Muscle layer of colon (tissue), 2 donors: ENCODE measurements around the gene STOM.

ENCODE experiments used
- H3K27ac ChIP-seq: one replicate; pipeline ENCODE4 v1.7.0; 2013; ENCODE audit warnings: low read depth, mild to moderate bottlenecking, low read length, moderate library complexity
- H3K27me3 ChIP-seq, 2 donors: one replicate each; pipeline ENCODE4 v1.7.0; 2013; ENCODE audit warnings: low read length in 2 of 2, mild to moderate bottlenecking in 2 of 2; ENCODE audit not compliant: insufficient read depth in 2 of 2, control insufficient read depth in 1 of 2
- H3K36me3 ChIP-seq: one replicate; pipeline ENCODE4 v1.7.0; 2013; ENCODE audit warnings: mild to moderate bottlenecking, low read length; ENCODE audit not compliant: insufficient read depth
- H3K4me1 ChIP-seq: one replicate; pipeline ENCODE4 v1.7.0; 2013; ENCODE audit warnings: mild to moderate bottlenecking, low read length; ENCODE audit not compliant: insufficient read depth
- H3K4me3 ChIP-seq, 2 donors: one replicate each; pipeline ENCODE4 v1.7.0; 2013; ENCODE audit warnings: low read length in 2 of 2, low read depth in 1 of 2, mild to moderate bottlenecking in 1 of 2, moderate library complexity in 1 of 2
- H3K9ac ChIP-seq: one replicate; pipeline ENCODE4 v1.7.0; 2013; ENCODE audit warnings: low read length
- H3K9me3 ChIP-seq: one replicate; pipeline ENCODE4 v1.7.0; 2013; ENCODE audit warnings: mild to moderate bottlenecking, low read length
- donor health status: abdominal sarcoma.
- donor health status: Adenocarcinoma of cecum.

STOM gene

GRCh38 chr9:121368138-121368522 lies 1.9 kb downstream of the STOM start:
- Histone ChIP-seq H3K9ac (peak overlapping the region; percentile 99), H3K9me3 (no peaks in the 10 kb centered on the region), H3K27me3 (no peaks in the 10 kb centered on the region), H3K36me3 (peaks cover 5% of the 10 kb centered on the region), H3K27ac (peak overlapping the region; percentile 87), H3K4me1 (peaks cover 81% of the 10 kb centered on the region), H3K4me3 (peak overlapping the region; percentile 41 to 93)

GRCh38 chr9:121367306-121368137 lies 2.5 kb downstream of the STOM start:
- Histone ChIP-seq H3K36me3 (peaks cover 5% of the 10 kb centered on the region), H3K4me3 (peak overlapping the region; percentile 41 to 93), H3K9ac (peak overlapping the region; percentile 99), H3K9me3 (no peaks in the 10 kb centered on the region), H3K27me3 (no peaks in the 10 kb centered on the region), H3K4me1 (peaks cover 81% of the 10 kb centered on the region), H3K27ac (peak overlapping the region; percentile 87)

GRCh38 chr9:121366611-121367192 lies 3.3 kb downstream of the STOM start:
- no peak overlapping the region for H3K9ac ChIP-seq
- H3K4me1 ChIP-seq = peaks cover 81% of the 10 kb centered on the region
- H3K27me3 ChIP-seq = no peaks in the 10 kb centered on the region
- H3K9me3 ChIP-seq = no peaks in the 10 kb centered on the region
- H3K4me3 ChIP-seq = no peak overlapping the region
- H3K27ac ChIP-seq = peak overlapping the region; percentile 87
- peaks cover 5% of the 10 kb centered on the region for H3K36me3 ChIP-seq

GRCh38 chr9:121365564-121365963 lies 4.5 kb downstream of the STOM start:
- H3K9ac ChIP-seq = no peak overlapping the region
- H3K9me3 ChIP-seq = no peaks in the 10 kb centered on the region
- H3K27ac ChIP-seq = peak overlapping the region; percentile 87
- no peak overlapping the region for H3K4me3 ChIP-seq
- no peaks in the 10 kb centered on the region for H3K27me3 ChIP-seq
- H3K36me3 ChIP-seq = peaks cover 5% of the 10 kb centered on the region
- peaks cover 82% of the 10 kb centered on the region for H3K4me1 ChIP-seq

GRCh38 chr9:121364886-121365285 lies 5.2 kb downstream of the STOM start:
- H3K9ac ChIP-seq = peak overlapping the region; percentile 36
- H3K4me3 ChIP-seq = peak overlapping the region in 1 of 2 donors; percentile 5
- no peaks in the 10 kb centered on the region for H3K27me3 ChIP-seq
- peaks cover 83% of the 10 kb centered on the region for H3K4me1 ChIP-seq
- H3K27ac ChIP-seq = peak overlapping the region; percentile 87
- peaks cover 5% of the 10 kb centered on the region for H3K36me3 ChIP-seq
- no peaks in the 10 kb centered on the region for H3K9me3 ChIP-seq

- no peak overlapping the region for H3K4me3 ChIP-seq
- peak overlapping the region; percentile 36 for H3K9ac ChIP-seq
- peaks cover 90% of the 10 kb centered on the region for H3K4me1 ChIP-seq
Measured at GRCh38 chr9:121364077-121364476, 6.0 kb downstream of the STOM start.

GRCh38 chr9:121363622-121363961 lies 6.5 kb downstream of the STOM start:
- Histone ChIP-seq H3K36me3 (peaks cover 5% of the 10 kb centered on the region), H3K9me3 (no peaks in the 10 kb centered on the region), H3K27ac (peak overlapping the region; percentile 83), H3K4me1 (peaks cover 93% of the 10 kb centered on the region), H3K4me3 (peak overlapping the region in 1 of 2 donors; percentile 1), H3K27me3 (no peaks in the 10 kb centered on the region), H3K9ac (peak overlapping the region; percentile 26)

More at GRCh38 chr9:121364077-121364476, 6.0 kb downstream of the STOM start:
- Histone ChIP-seq H3K27me3 (no peaks in the 10 kb centered on the region), H3K9me3 (no peaks in the 10 kb centered on the region), H3K27ac (peak overlapping the region; percentile 83), H3K36me3 (peaks cover 5% of the 10 kb centered on the region)

GRCh38 chr9:121362813-121363621 lies 7.0 kb downstream of the STOM start:
- Histone ChIP-seq H3K27me3 (no peaks in the 10 kb centered on the region), H3K4me1 (peaks cover 94% of the 10 kb centered on the region), H3K9ac (peak overlapping the region; percentile 26), H3K36me3 (peaks cover 5% of the 10 kb centered on the region), H3K9me3 (no peaks in the 10 kb centered on the region), H3K27ac (peak overlapping the region; percentile 83), H3K4me3 (peak overlapping the region in 1 of 2 donors; percentile 1)

- peak overlapping the region; percentile 59 for H3K27ac ChIP-seq
Measured at GRCh38 chr9:121360601-121361374, 9.3 kb downstream of the STOM start.

GRCh38 chr9:121359351-121360294 lies 10.4 kb downstream of the STOM start:
- Histone ChIP-seq H3K27ac (peak overlapping the region; percentile 59), H3K4me3 (peak overlapping the region in 1 of 2 donors; percentile 3), H3K9me3 (no peaks in the 10 kb centered on the region), H3K27me3 (no peaks in the 10 kb centered on the region), H3K4me1 (peaks cover 72% of the 10 kb centered on the region), H3K9ac (no peak overlapping the region), H3K36me3 (peaks cover 10% of the 10 kb centered on the region)

More at GRCh38 chr9:121360601-121361374, 9.3 kb downstream of the STOM start:
- no peaks in the 10 kb centered on the region for H3K9me3 ChIP-seq
- peaks cover 6% of the 10 kb centered on the region for H3K36me3 ChIP-seq
- H3K9ac ChIP-seq = no peak overlapping the region
- peaks cover 79% of the 10 kb centered on the region for H3K4me1 ChIP-seq
- peak overlapping the region; percentile 2 to 4 for H3K4me3 ChIP-seq
- H3K27me3 ChIP-seq = no peaks in the 10 kb centered on the region
